ENCODE results near the gene TBXAS1.

DNA sequence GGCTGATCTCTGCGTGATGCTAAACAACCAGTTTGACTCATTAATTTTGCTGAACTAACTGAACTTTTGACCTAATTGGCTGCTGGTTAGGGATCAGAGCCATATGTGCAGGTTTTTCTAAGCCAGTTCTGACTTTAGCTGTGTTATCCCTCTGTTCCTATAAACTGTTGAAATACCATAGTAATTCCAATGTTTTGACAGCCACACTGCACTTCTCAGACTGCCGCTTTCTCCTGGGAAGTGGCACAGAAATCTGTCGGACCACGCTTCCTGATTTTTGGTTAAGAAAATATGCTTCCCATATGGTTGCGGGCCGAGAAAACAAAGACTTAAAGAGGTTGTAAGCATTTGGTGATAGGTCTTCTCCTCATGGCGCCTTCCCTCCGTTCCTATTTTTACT is 42.3 kb downstream of the TBXAS1 start:
- TF ChIP-seq, protein P1, sequence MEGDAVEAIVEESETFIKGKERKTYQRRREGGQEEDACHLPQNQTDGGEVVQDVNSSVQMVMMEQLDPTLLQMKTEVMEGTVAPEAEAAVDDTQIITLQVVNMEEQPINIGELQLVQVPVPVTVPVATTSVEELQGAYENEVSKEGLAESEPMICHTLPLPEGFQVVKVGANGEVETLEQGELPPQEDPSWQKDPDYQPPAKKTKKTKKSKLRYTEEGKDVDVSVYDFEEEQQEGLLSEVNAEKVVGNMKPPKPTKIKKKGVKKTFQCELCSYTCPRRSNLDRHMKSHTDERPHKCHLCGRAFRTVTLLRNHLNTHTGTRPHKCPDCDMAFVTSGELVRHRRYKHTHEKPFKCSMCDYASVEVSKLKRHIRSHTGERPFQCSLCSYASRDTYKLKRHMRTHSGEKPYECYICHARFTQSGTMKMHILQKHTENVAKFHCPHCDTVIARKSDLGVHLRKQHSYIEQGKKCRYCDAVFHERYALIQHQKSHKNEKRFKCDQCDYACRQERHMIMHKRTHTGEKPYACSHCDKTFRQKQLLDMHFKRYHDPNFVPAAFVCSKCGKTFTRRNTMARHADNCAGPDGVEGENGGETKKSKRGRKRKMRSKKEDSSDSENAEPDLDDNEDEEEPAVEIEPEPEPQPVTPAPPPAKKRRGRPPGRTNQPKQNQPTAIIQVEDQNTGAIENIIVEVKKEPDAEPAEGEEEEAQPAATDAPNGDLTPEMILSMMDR (IDR thresholded peaks at IDR 0.05; ENCODE audit: insufficient read depth, low read length, poor library complexity, severe bottlenecking): no peak
- TF ChIP-seq EZH2phosphoT487 (conservative IDR thresholded peaks at IDR 0.05; ENCODE audit: low read length): no peak
